CD14-positive monocyte (primary cell): ENCODE results near the gene SYNE1. TPM values are rescaled to one million over a fixed set of nuclear protein-coding genes. Genes with fewer than 3 reads are reported as not detected.

Source experiments
- DNase-seq, 3 donors: peaks; one replicate each; pipeline ENCODE4 v3.0.0-alpha.2; 2011 to 2022
- H2AFZ ChIP-seq: 2 replicates; pipeline ENCODE4 v1.6.0; 2012; ENCODE audit warnings: mild to moderate bottlenecking, low read depth, low read length, inconsistent platforms; ENCODE audit not compliant: insufficient read depth, poor library complexity, severe bottlenecking
- H3K27ac ChIP-seq, 2 donors: 1 replicate in 1 of 2; 2 replicates in 1 of 2; pipeline ENCODE4 v1.5.1; 2012 to 2013; ENCODE audit warnings: low read length in 2 of 2, control low read depth in 1 of 2, inconsistent platforms in 1 of 2, low read depth in 1 of 2, mild to moderate bottlenecking in 1 of 2
- H3K27me3 ChIP-seq, 2 donors: one replicate each; pipeline versions ENCODE4 v1.6.0 to v1.6.1; 2011 to 2013; ENCODE audit warnings: low read length in 2 of 2; ENCODE audit not compliant: control insufficient read depth in 2 of 2, insufficient read depth in 2 of 2
- H3K36me3 ChIP-seq, 2 donors: replicated peaks in 1 of 2; 1 replicate in 1 of 2; 2 replicates in 1 of 2; pipeline versions ENCODE4 v1.5.1 to v1.6.1; 2012 to 2013; ENCODE audit warnings: low read length in 2 of 2, control low read depth in 1 of 2, inconsistent platforms in 1 of 2, mild to moderate bottlenecking in 1 of 2; ENCODE audit not compliant: insufficient read depth in 2 of 2, control insufficient read depth in 1 of 2
- H3K4me1 ChIP-seq, 2 donors: 1 replicate in 1 of 2; 2 replicates in 1 of 2; pipeline versions ENCODE4 v1.5.1 to v1.6.1; 2012 to 2013; ENCODE audit warnings: low read length in 2 of 2, control low read depth in 1 of 2, inconsistent platforms in 1 of 2, mild to moderate bottlenecking in 1 of 2, moderate library complexity in 1 of 2; ENCODE audit not compliant: insufficient read depth in 2 of 2, control insufficient read depth in 1 of 2
- H3K4me2 ChIP-seq: replicated peaks from 2 replicates; pipeline ENCODE3; 2012; ENCODE audit warnings: low read length, moderate library complexity, mild to moderate bottlenecking; ENCODE audit not compliant: poor library complexity, severe bottlenecking; ENCODE audit errors: extremely low read depth
- H3K4me3 ChIP-seq, 3 experiments: fragments of 200-600 bp in 1 of 3; sonication (generic) in 1 of 3; replicated peaks in 1 of 3; 1 replicate in 2 of 3; 2 replicates in 1 of 3; pipeline ENCODE4 v1.5.1; 2011 to 2013; ENCODE audit warnings: low read length in 3 of 3, mild to moderate bottlenecking in 3 of 3, control low read depth in 2 of 3, low read depth in 2 of 3, inconsistent platforms in 1 of 3, moderate library complexity in 1 of 3
- H3K79me2 ChIP-seq: 2 replicates; pipeline ENCODE4 v1.6.0; 2012; ENCODE audit warnings: mild to moderate bottlenecking, control low read depth, inconsistent platforms, low read length, moderate library complexity; ENCODE audit not compliant: insufficient read depth
- H3K9ac ChIP-seq: 2 replicates; pipeline ENCODE4 v1.6.0; 2017; ENCODE audit warnings: low read length, mild to moderate bottlenecking; ENCODE audit not compliant: insufficient read depth, poor library complexity, severe bottlenecking
- H3K9me3 ChIP-seq, 2 donors: replicated peaks in 1 of 2; 1 replicate in 1 of 2; 2 replicates in 1 of 2; pipeline versions ENCODE4 v1.5.1 to v1.6.1; 2012 to 2013; ENCODE audit warnings: low read length in 2 of 2, control low read depth in 1 of 2; ENCODE audit not compliant: control insufficient read depth in 1 of 2, insufficient read depth in 1 of 2
- H4K20me1 ChIP-seq: 2 replicates; pipeline ENCODE4 v1.6.0; 2012; ENCODE audit warnings: mild to moderate bottlenecking, low read length, control low read depth, moderate library complexity; ENCODE audit not compliant: insufficient read depth
- H3K27ac Mint-ChIP-seq, 7 donors: one replicate each; pipeline ENCODE4 v1.8.0; 2020; ENCODE audit warnings: mild to moderate bottlenecking in 7 of 7, mixed read lengths in 7 of 7, moderate library complexity in 6 of 7, inconsistent platforms in 2 of 7
- H3K27me3 Mint-ChIP-seq, 3 donors: one replicate each; pipeline ENCODE4 v1.8.0; 2021 to 2022; ENCODE audit warnings: low read depth in 3 of 3, mild to moderate bottlenecking in 3 of 3, mixed read lengths in 3 of 3, moderate library complexity in 3 of 3, inconsistent platforms in 1 of 3
- H3K36me3 Mint-ChIP-seq, 2 donors: one replicate each; pipeline ENCODE4 v1.8.0; 2020; ENCODE audit warnings: mixed read lengths in 2 of 2, inconsistent platforms in 1 of 2, mild to moderate bottlenecking in 1 of 2
- H3K4me1 Mint-ChIP-seq: one replicate; pipeline ENCODE4 v1.8.0; 2020; ENCODE audit warnings: mild to moderate bottlenecking, mixed read lengths
- H3K4me3 Mint-ChIP-seq, 2 donors: one replicate each; pipeline ENCODE4 v1.8.0; 2020; ENCODE audit warnings: mild to moderate bottlenecking in 2 of 2, mixed read lengths in 2 of 2, moderate library complexity in 1 of 2
- H3K9me3 Mint-ChIP-seq, 7 donors: one replicate each; pipeline ENCODE4 v1.8.0; 2020 to 2022; ENCODE audit warnings: mixed read lengths in 7 of 7, mild to moderate bottlenecking in 6 of 7, moderate library complexity in 6 of 7, inconsistent platforms in 2 of 7
- WGBS: methylation state at CpG from one replicate; pipeline ENCODE4 v1.1.5; 2013; ENCODE audit warnings: missing lambda C conversion rate; ENCODE audit not compliant: insufficient coverage; 5-methylcytosine and 5-hydroxymethylcytosine counted together
- intact Hi-C, 2 donors: fragments of 100-400 bp; cut with micrococcal nuclease; formaldehyde crosslinking; loops; one replicate each; pipeline versions ENCODE4 v1.15.0 to v1.15.1; 2023
- polyA plus RNA-seq, 3 donors: library from polyadenylated mRNA; depleted of rRNA in 1 of 3; unstranded in 2 of 3; stranded (reverse) in 1 of 3; fragments of 300-500 nt in 2 of 3; fragments of >200 nt in 1 of 3; fragmentation: Illumina TruSeq in 2 of 3; gene quantifications; 1 replicate in 2 of 3; 2 replicates in 1 of 3; pipeline ENCODE4 v1.2.3, GENCODE V29; 2012 to 2021
- TF ChIP-seq, protein P1 (sequence below): fragments of 200-600 bp; IDR thresholded peaks from one replicate; pipeline ENCODE4 v1.8.0; 2022; ENCODE audit warnings: antibody characterized with exemption, mild to moderate bottlenecking

SYNE1 gene
- polyA plus RNA-seq, 3 donors, result 3.7 to 24.5 (median 8.1) TPM

DNA sequence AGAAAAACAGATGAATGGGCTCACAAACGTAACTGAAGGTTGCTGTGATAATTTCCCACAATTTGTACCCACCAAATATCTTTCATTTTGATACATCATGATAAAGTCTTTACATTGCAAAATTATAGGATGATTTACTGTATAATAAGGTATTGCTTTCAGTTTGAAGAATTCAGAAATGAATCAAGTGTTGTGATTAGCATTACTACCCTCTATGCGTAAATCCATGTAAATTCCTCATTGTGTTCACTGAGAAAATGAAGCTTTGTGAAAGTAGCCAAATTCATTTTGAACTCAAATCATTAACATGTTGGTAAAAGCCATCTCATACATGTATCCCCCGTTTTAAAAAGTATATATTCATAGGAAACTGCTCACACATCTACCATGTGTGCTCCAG lies 450.3 kb downstream of the SYNE1 start:
- Histone ChIP-seq H3K27ac (no peak overlapping the region), H3K4me2 (no peak overlapping the region)

DNA sequence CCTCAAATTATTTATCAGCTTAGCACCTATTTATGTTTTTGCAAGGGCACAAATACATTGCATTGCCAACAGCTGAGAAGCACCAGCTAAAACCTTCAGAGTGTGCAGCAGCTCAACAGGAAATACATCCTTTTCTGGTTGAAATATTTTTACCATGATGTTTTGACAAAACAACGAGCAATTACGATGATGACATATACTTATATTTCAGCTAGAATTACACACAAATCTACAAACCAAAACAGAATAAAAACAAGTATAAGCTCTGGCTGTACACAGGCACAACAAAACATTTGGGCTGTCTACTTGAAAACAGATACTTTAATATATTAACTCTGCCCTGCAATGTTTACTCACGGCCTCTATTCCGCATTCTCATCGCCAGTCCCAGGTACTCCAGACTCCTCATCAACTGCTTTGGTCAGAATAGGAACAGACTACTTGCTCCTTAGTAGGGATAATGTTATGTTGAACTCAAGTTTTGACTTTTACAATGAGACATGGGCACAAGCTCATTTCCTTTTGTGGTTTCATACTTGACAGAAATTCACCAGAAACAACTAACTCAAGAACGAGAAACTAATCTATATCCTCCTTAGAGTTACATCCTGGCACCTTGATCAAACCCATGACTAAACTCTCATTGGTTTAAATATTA lies 452.1 kb downstream of the SYNE1 start:
- Mint-ChIP-seq H3K4me1 (no peaks in the 10 kb centered on the region), H3K9me3 (peaks cover 0 to 2% (median 0%) of the 10 kb centered on the region in 7 donors), H3K27me3 (peaks cover 0 to 2% (median 0%) of the 10 kb centered on the region in 3 donors), H3K36me3 (peaks cover 30 to 34% of the 10 kb centered on the region in 2 donors), H3K27ac (peak overlapping the region in 1 of 7 donors; percentile 63), H3K4me3 (no peak overlapping the region)
- TF ChIP-seq, protein P1, sequence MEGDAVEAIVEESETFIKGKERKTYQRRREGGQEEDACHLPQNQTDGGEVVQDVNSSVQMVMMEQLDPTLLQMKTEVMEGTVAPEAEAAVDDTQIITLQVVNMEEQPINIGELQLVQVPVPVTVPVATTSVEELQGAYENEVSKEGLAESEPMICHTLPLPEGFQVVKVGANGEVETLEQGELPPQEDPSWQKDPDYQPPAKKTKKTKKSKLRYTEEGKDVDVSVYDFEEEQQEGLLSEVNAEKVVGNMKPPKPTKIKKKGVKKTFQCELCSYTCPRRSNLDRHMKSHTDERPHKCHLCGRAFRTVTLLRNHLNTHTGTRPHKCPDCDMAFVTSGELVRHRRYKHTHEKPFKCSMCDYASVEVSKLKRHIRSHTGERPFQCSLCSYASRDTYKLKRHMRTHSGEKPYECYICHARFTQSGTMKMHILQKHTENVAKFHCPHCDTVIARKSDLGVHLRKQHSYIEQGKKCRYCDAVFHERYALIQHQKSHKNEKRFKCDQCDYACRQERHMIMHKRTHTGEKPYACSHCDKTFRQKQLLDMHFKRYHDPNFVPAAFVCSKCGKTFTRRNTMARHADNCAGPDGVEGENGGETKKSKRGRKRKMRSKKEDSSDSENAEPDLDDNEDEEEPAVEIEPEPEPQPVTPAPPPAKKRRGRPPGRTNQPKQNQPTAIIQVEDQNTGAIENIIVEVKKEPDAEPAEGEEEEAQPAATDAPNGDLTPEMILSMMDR, result no peak
- H3K4me3 ChIP-seq, result no peak overlapping the region
- WGBS, result 10% methylated on average over 2 of the region's 6 CpGs
- no peaks in the 10 kb centered on the region for H4K20me1 ChIP-seq
- H3K4me2 ChIP-seq, result no peak overlapping the region
- intact Hi-C loops, result no loop called here
- H3K79me2 ChIP-seq, result no peaks in the 10 kb centered on the region
- H3K27me3 ChIP-seq, result no peaks in the 10 kb centered on the region
- H2AFZ ChIP-seq, result no peak overlapping the region
- H3K9ac ChIP-seq, result no peak overlapping the region
- DNase-seq, result no peak
- H3K27ac ChIP-seq, result no peak overlapping the region
- H3K9me3 ChIP-seq, result no peaks in the 10 kb centered on the region
- peaks cover 4 to 16% of the 10 kb centered on the region in 2 donors for H3K36me3 ChIP-seq
- H3K4me1 ChIP-seq, result no peaks in the 10 kb centered on the region

More for the DNA sequence above, 450.3 kb downstream of the SYNE1 start:
- no peaks in the 10 kb centered on the region for H3K79me2 ChIP-seq
- no peaks in the 10 kb centered on the region for H3K27me3 ChIP-seq
- H3K9me3 ChIP-seq, result no peaks in the 10 kb centered on the region
- Mint-ChIP-seq H3K27ac (no peak overlapping the region), H3K36me3 (peaks cover 26% of the 10 kb centered on the region in 2 donors), H3K9me3 (peaks cover 0 to 2% (median 0%) of the 10 kb centered on the region in 7 donors), H3K4me3 (no peak overlapping the region), H3K27me3 (peaks cover 0 to 2% (median 0%) of the 10 kb centered on the region in 3 donors), H3K4me1 (no peaks in the 10 kb centered on the region)
- intact Hi-C loops, result no loop called here
- no peaks in the 10 kb centered on the region for H3K4me1 ChIP-seq
- WGBS, result no CpG with 5 or more reads among the region's 3 CpGs
- H2AFZ ChIP-seq, result no peak overlapping the region
- TF ChIP-seq, protein P1, result no peak
- H3K36me3 ChIP-seq, result peaks cover 4 to 16% of the 10 kb centered on the region in 2 donors
- H3K9ac ChIP-seq, result no peak overlapping the region
- no peak overlapping the region for H3K4me3 ChIP-seq
- no peak for DNase-seq
- no peaks in the 10 kb centered on the region for H4K20me1 ChIP-seq
